RPMI8226 (cell line): ENCODE measurements around the gene SF3A1.
A peak's percentile ranks its signal among the peaks of the same experiment; 100 is the strongest.

Experiments used
- DNase-seq: peaks from one replicate; pipeline ENCODE4 v3.0.0-alpha.2; 2015

Gene SF3A1

GRCh38 chr22:30321461-30321860 is 35.2 kb downstream of the SF3A1 start:
- no peak for DNase-seq

DNA sequence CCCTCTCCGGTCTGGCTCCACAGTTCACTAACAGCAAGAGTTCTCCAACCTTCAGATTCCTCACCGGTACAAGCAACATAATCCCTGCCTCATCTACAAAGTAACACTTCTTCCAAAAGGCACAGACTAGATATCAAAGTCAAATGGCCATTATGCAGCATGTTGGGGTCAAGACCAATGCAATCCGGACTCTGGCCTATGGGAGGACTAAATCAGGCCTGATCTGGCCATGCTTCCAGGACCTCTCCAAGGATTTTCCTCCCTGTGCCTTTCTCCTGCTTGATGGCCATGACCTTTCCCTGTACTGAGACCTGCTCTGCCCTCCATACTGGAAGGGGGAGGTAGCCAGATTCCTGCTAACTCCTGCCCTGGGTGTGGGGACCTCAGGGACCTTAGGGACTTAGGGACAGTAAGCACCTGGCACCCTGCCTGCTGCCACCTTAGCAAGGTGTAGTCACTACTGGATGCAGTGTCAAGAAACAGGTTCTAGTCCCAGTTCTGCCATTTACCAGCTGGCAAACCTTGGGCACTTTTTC is 36.6 kb downstream of the SF3A1 start:
- no peak for DNase-seq

DNA sequence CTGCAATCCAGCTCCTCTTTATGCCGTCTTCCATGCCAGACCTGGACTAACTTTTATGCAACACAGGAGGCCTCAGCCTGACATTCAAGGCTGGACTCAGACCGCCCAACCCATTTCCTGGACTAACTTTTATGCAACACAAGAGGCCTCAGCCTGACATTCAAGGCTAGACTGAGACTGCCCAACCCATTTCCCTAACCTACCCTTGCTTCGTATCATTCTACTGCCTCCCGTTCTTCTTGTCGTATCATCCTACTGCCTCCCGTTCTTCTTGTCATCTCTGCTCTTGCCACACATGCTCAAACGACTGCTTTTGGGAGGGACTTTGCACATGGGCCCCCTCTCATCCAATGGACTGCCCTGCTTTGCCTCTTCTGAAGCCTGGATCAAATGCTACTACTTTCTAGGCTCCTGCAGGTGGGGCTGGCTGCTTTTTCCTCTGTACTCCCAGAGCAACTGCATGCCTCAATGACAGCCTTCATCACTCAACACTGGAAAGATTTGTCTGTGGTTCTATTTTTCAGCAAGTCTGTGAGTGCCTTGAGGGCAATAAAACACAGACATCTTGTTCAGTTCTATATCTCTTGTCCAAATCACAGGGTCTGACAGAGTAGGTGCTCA is 37.8 kb downstream of the SF3A1 start:
- no peak for DNase-seq

DNA sequence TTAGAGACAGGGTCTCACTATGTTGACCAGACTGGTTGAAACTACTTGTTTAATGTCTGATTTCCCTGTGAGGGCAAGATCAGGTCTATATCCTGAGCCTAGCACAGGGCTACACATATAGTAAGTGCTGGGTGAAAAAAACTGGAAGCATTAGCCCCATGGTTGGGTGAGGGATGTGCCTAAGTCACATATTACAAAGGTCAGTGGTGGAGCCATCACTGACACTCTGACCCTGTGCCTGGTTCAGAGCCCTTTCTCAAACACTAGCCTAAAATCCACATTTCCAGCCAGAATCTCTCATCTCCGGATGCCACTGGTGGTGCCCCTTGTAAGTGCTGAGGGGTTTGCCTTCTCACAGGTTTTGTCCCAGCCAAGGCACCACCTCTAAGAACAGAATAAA is 38.9 kb downstream of the SF3A1 start:
- DNase-seq: no peak

- no peak for DNase-seq
Observed at GRCh38 chr22:30315962-30316576, 40.6 kb downstream of the SF3A1 start.

DNA sequence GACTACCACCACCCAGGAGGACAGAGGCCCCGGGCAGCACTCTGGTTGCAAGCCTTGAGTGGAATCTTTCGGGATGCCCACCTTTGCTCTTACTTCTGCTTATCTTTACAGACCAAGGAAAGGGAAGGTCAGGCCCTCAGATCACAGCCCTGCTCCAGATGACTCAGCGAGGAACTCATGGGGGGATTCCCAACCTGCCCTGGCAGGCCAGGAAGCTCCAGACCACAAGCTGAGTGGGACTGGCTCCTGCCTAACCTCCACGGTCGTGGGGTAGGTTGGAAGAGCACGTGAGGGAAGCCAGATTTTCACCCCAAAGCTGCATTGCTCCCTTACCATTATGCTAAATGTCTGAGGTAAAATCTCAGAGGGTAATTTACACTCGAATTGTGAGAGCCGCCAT is 41.8 kb downstream of the SF3A1 start:
- no peak for DNase-seq

DNA sequence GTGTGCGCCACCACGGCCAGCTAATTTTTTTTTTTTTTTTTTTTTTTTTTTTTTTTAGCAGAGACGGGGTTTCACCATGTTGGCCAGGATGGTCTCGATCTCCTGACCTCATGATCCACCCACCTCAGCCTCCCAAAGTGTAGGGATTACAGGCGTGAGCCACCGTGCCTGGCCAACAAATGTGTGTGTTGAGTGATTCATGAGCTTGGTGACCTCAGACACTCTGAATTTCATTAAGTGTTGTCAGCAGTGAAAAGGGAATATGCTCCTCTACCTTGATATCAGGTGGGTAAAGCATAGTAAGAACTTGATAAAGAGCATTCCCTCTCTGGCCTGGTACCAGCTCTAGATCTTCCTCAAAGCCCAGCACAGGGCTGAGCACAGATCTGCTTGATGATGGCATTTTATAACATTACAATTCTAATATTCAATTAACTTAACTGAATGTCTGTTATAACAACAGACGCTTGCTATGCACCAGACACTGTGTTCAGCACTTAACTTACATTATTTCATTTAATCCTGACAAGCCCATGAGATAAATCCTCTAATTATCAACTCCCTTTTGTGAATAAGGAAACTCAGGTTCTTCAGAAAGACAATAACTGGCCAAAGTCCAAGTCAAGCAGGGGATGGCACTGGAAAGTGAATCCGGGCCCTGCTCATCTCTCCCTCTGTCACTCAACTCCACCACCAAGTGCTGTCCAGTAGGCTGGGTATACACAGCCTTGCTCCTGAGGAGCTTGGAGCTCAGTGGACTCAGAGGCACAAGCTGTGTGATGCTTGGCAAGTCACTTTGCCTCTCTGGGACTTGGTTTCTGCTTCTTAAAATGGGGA is 42.9 kb downstream of the SF3A1 start:
- no peak for DNase-seq

GRCh38 chr22:30312053-30312452 is 44.6 kb downstream of the SF3A1 start:
- DNase-seq: no peak

DNA sequence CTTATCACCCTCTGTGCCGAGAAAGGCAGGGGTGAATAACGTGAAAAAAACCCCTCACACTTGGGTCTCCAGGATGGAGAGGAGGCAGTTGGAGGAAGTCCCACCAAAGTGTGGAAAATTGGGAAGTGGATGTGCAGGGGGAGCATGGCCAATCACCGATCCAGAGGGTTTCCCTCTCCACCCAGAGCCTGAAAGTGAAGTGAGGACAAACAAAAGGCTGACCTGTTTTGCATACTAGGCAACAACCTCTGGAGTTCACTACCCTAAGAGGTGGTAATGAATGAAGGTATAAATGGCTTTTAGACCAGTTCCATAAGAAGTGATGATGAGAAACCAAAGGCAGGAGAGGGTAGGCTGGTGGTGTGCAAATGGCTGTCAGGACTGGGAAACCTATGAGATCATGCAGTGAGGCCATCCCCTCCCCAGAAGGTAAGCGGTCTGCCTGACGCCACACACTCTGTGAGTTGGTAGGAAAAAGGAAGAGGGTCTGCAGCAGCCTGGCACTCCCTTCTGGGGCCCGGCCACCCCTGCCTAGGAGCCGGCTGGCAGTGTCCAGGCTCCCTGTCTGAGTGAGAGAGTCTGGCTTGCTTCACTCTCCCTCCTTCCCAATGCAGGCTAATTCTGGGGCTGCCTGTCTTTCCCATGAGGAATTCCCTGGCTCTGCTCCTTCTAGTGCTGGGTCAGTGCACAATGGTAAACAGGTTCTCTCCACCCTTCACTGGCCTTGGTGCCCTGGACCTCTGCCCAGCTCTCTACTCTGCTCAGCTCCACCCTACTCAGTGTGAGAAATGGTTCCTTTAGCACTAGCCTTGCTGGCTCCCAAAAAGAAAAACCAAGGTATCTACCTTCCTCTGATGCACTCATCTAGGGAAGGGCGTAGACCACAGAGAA is 45.6 kb downstream of the SF3A1 start:
- no peak for DNase-seq

- peak; percentile 63 for DNase-seq
Observed at GRCh38 chr22:30309951-30310741, 46.5 kb downstream of the SF3A1 start.

DNA sequence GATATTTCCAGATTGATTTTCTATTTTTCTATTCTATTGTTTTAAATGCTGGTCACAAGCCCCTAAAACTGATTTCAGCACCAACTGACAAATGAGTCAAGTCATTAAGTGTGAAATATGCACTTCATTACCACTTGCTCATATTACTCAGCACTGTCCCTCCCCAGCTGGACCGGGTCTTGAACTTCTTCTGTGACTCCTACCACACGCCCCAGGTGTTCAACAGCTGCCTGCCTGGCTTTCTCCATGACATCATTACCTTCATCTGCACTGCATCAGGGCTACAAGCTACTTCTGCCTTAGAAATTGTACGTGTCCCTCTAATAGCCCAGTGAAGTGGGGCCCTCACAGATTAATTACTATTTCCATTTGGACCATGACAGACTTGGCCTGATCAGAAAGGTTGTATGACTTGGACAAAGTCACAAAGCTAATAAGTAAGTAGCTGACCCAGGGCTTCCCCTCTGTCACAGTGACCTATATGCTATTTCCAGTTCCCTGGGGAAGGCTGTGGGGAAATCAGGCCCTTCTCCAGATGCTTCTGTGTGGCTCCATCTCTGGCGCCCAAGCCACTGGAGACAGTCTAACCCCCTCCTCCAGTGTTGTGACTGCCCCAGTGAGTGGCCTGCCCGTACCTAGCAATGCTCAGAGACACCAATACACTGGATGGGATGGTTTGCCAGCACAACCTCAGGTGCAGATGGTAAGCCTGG is 48.0 kb downstream of the SF3A1 start:
- DNase-seq: peak; percentile 63

GRCh38 chr22:30308093-30308492 is 48.6 kb downstream of the SF3A1 start:
- DNase-seq: no peak

DNA sequence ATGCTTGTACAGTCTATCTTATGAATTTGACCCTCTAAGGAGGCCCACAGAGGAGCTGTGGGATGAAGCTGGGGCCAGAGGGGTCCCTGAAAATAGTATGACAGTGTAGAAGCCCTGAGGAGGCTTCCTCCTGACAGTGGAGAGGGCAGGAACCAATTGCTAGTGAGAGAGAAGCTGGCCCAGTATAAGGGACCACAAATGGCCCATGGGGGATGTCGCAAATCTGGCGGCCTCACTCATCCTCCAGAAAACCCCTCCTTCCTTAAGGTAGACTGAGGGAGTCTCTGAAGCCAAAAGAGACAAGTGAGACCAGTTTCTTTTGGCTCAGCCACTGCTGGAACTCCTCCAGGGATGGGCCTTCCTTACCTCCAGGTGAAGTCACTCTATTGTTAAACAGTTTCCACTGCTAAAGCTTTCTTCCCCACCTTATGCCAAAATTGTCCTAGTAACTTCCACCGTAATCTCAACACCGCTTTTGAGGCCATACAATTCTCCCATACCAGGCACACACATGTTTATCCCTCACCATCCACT is 49.6 kb downstream of the SF3A1 start:
- no peak for DNase-seq

DNA sequence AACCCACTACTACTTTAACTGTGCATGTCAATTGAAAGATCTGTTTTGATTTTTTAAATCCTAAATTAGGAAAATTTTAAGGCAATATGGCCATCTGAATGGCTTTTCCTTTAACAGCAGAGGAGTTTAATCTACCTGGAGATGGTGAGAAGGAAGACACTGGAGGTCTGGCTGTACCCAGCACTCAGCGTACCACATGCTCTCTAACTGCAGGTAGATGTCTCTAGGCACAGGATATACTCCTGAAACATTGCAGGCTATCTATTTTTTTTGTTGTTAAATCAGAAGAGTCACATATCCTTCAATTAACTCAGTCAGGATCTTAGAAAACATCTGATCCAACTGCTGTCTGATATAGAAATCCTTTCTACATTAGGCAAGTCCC is 50.1 kb downstream of the SF3A1 start:
- DNase-seq: no peak

DNA sequence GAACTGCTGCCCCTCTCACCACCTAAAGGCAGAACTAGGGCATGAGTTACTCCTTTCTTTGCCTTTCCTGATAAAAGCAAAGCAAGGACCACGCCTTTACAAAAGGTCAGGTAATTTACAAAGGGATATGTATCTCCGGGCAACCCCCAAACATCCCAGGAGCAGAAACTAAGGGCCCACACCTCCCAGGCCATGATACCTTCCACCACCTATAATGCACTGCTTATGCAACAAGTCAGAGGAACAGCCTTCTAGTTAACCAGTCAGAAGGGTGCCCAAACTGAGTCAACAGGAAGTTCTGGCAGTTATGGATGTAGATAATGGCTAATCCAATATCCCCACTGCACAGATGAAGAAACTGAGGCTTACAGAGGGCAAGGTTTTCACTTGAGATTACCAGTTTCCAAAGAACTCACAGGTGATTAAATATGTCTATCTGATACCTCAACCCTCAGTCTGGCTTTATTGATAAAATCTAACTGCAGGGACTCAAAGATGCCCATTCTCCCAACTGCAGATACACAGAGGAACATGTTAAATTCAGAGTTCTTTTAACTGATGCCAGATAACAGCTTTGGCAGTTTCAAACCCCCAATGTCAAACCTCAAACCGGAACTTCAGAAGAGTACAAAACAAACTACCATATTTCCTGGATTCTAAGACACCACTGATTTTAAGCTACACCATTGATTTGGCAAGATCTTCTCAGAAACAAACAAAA is 50.6 kb downstream of the SF3A1 start:
- DNase-seq: no peak

DNA sequence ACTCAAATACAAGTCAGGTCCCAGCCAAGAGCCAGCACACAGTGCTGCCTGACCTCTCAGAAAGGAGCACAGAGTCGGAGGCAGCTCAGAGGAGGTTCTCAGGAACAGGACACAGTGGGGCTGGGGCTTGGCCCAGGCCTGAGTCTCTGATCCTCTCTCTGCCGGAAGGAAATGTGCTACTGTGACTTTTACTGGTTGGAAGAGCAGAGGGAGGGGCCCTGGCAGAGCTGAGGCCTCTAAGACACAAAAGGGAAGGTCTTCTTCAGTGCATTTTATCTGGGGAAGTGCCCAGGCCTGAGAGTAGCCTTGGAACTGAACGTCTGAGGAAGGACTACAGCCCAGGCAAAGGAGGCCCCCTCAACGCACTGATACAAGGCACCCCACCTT is 51.2 kb downstream of the SF3A1 start:
- DNase-seq: peak; percentile 53

GRCh38 chr22:30304495-30305244 is 52.0 kb downstream of the SF3A1 start:
- DNase-seq: no peak

- DNase-seq: no peak
Observed at GRCh38 chr22:30302810-30303138, 53.9 kb downstream of the SF3A1 start.

- peak; percentile 74 for DNase-seq
Observed at GRCh38 chr22:30301995-30302809, 54.5 kb downstream of the SF3A1 start.
